GM21723 (cell line): ENCODE data around the gene AUH.

Experiments used
- ATAC-seq: cut with Tn5 transposase; IDR thresholded peaks from one replicate; pipeline ENCODE4 v1.9.1; 2021; ENCODE audit warnings: mild to moderate bottlenecking, moderate library complexity; ENCODE audit not compliant: unreplicated experiment

Gene AUH

GRCh38 chr9:91178281-91179236 is 183.2 kb downstream of the AUH start:
- ATAC-seq: no peak

- no peak for ATAC-seq
These were observed 183.9 kb downstream of the AUH start for GRCh38 chr9:91177661-91178280.

GRCh38 chr9:91177081-91177480 is 184.6 kb downstream of the AUH start:
- no peak for ATAC-seq

GRCh38 chr9:91176426-91176825 is 185.3 kb downstream of the AUH start:
- ATAC-seq: no peak

GRCh38 chr9:91174772-91175171 is 186.9 kb downstream of the AUH start:
- no peak for ATAC-seq

- no peak for ATAC-seq
These were observed 189.4 kb downstream of the AUH start for GRCh38 chr9:91172329-91172728.

GRCh38 chr9:91170951-91171350 is 190.8 kb downstream of the AUH start:
- no peak for ATAC-seq

GRCh38 chr9:91166796-91167366 is 194.8 kb downstream of the AUH start:
- ATAC-seq: no peak

GRCh38 chr9:91164724-91165520 is 196.8 kb downstream of the AUH start:
- ATAC-seq: no peak
